HepG2 (cell line): ENCODE measurements around the gene ZNF629. TPM values are rescaled to one million over a fixed set of nuclear protein-coding genes. Genes with fewer than 3 reads are reported as not detected.

Experiments
- ARHGAP35 ChIP-seq: sonication (generic); formaldehyde crosslinking; IDR thresholded peaks from 2 replicates; pipeline ENCODE4 v1.9.0; 2022; ENCODE audit warnings: mild to moderate bottlenecking, inconsistent platforms, moderate library complexity, missing genetic modification reagents, borderline replicate concordance
- CHD4 ChIP-seq: fragments of 200-600 bp; sonication (generic); IDR thresholded peaks from 2 replicates; pipeline ENCODE4 v1.7.0; 2017; ENCODE audit warnings: mild to moderate bottlenecking, low read length, borderline replicate concordance
- FOXK2 ChIP-seq: fragments of 450-650 bp; IDR thresholded peaks from 2 replicates; pipeline ENCODE4 v1.6.1; 2016
- HDAC1 ChIP-seq: sonication (generic); formaldehyde crosslinking; IDR thresholded peaks from 2 replicates; pipeline ENCODE4 v1.5.1; 2020; ENCODE audit warnings: mild to moderate bottlenecking, missing genetic modification reagents
- HMG20A ChIP-seq: IDR thresholded peaks from 2 replicates; pipeline ENCODE4 v1.6.1; 2016; ENCODE audit warnings: borderline replicate concordance
- HNF4G ChIP-seq, 2 experiments: sonication (generic) in 1 of 2; formaldehyde crosslinking in 1 of 2; IDR thresholded peaks; 2 replicates each; pipeline versions ENCODE4 v1.4.0 to v1.6.1; 2011 to 2020; ENCODE audit warnings: borderline replicate concordance in 2 of 2, low read depth in 2 of 2, mild to moderate bottlenecking in 2 of 2, low read length in 1 of 2, missing genetic modification reagents in 1 of 2, moderate library complexity in 1 of 2
- KLF11 ChIP-seq: IDR thresholded peaks from 2 replicates; pipeline ENCODE4 v1.6.1; 2016; ENCODE audit warnings: missing compliant biosample characterization
- REL ChIP-seq: sonication (generic); formaldehyde crosslinking; conservative IDR thresholded peaks from 2 replicates; pipeline ENCODE4 v1.8.0; 2022; ENCODE audit warnings: mild to moderate bottlenecking, missing genetic modification reagents, moderate library complexity
- THAP11 ChIP-seq: IDR thresholded peaks from 2 replicates; pipeline ENCODE4 v1.6.1; 2016; ENCODE audit warnings: missing biosample characterization, missing genetic modification reagents
- XRCC5 ChIP-seq: fragments of 200-400 bp; formaldehyde crosslinking; optimal IDR thresholded peaks from 2 replicates; pipeline ENCODE3; 2017; ENCODE audit warnings: mild to moderate bottlenecking, low read length
- ZNF496 ChIP-seq: sonication (generic); formaldehyde crosslinking; IDR thresholded peaks from 2 replicates; pipeline ENCODE4 v1.8.1; 2023; ENCODE audit warnings: mild to moderate bottlenecking, moderate library complexity, missing genetic modification reagents; ENCODE audit not compliant: insufficient replicate concordance
- ZNF552 ChIP-seq: sonication (generic); formaldehyde crosslinking; IDR thresholded peaks from 2 replicates; pipeline ENCODE4 v1.9.0; 2022; ENCODE audit warnings: missing genetic modification reagents, mild to moderate bottlenecking, borderline replicate concordance
- ZNF567 ChIP-seq: sonication (generic); formaldehyde crosslinking; IDR thresholded peaks from 2 replicates; pipeline ENCODE4 v1.8.1; 2023; ENCODE audit warnings: mild to moderate bottlenecking, missing genetic modification reagents, borderline replicate concordance
- ZNF737 ChIP-seq: sonication (generic); formaldehyde crosslinking; IDR thresholded peaks from 2 replicates; pipeline ENCODE4 v1.5.0; 2020; ENCODE audit warnings: missing genetic modification reagents, mild to moderate bottlenecking, borderline replicate concordance
- ZNF841 ChIP-seq: sonication (generic); formaldehyde crosslinking; IDR thresholded peaks from 2 replicates; pipeline ENCODE4 v1.8.1; 2023; ENCODE audit warnings: missing genetic modification reagents, borderline replicate concordance
- polyA plus RNA-seq, 8 experiments: library from polyadenylated mRNA; depleted of rRNA in 3 of 8; stranded (reverse) in 7 of 8; unstranded in 1 of 8; fragments of >200 nt; fragmentation: Illumina TruSeq in 4 of 8; extraction: Trizol in 4 of 8; gene quantifications; 2 replicates each; pipeline versions ENCODE4 v1.2.1 to v1.2.3, GENCODE V29; 2011 to 2016; ENCODE audit warnings: low read depth in 4 of 8, missing spikeins in 1 of 8, mixed read lengths in 1 of 8; ENCODE audit not compliant: insufficient read depth in 1 of 8
- total RNA-seq, 5 experiments: library from RNA; depleted of rRNA; stranded (reverse); fragments of >200 nt; fragmentation: Illumina TruSeq; extraction: Trizol; gene quantifications; 2 replicates each; pipeline ENCODE4 v1.2.3, GENCODE V29; 2016; ENCODE audit warnings: low read depth in 1 of 5
- TF ChIP-seq, protein P1 (sequence below): sonication (generic); formaldehyde crosslinking; IDR thresholded peaks from 2 replicates; pipeline ENCODE4 v1.5.1; 2020; ENCODE audit warnings: missing genetic modification reagents, mild to moderate bottlenecking, borderline replicate concordance
- TF ChIP-seq, protein P2 (sequence below): sonication (generic); formaldehyde crosslinking; IDR thresholded peaks from one replicate; pipeline ENCODE4 v1.5.1; 2020; ENCODE audit warnings: mild to moderate bottlenecking, missing genetic modification reagents; ENCODE audit errors: not compliant biosample characterization
- TF ChIP-seq, protein P3 (sequence below): sonication (generic); formaldehyde crosslinking; IDR thresholded peaks from 2 replicates; pipeline ENCODE4 v1.8.1; 2022; ENCODE audit warnings: low read depth, mild to moderate bottlenecking, missing genetic modification reagents

Gene ZNF629
- total and polyA plus RNA-seq, 2 of the 13 experiments (the other 11 are each of a cell fraction or from before 2014, with no cell fraction given) = 6.1 to 16.5 TPM

DNA sequence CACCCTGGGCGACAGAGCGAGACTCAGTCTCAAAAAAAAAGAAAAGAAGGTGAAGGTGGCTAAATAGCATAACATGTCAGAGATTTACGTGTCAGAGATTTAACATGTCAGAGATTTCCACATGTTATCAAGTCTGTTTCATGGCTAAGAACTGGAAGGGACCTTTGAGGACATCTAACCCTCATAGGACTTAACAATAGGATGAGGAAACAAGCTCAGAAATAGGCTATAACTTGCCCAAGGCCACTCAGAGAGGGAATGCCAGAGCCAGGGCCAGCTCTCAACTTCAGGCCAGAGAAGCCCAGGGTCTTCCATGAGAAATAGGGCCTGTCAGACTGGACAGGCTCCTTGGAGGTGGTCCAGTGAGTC is 26.8 kb upstream of the ZNF629 start (continued):
- TF ChIP-seq ZNF496 (CRISPR knock-in tag) (no peak), THAP11 (CRISPR knock-in tag) (no peak), REL (CRISPR knock-in tag) (no peak), HNF4G (IDR thresholded peaks at IDR 0.05; ENCODE audit: borderline replicate concordance, low read depth, low read length) (no peak), HNF4G (CRISPR knock-in tag; IDR thresholded peaks at IDR 0.05; ENCODE audit: borderline replicate concordance, low read depth) (no peak), CHD4 (peak; percentile 62; the same call in 1 of the 2 replicates), ZNF567 (CRISPR knock-in tag) (no peak), HMG20A (no peak), ZNF841 (CRISPR knock-in tag) (no peak), KLF11 (no peak), FOXK2 (no peak), ZNF737 (no peak), ZNF552 (CRISPR knock-in tag) (no peak), XRCC5 (no peak), ARHGAP35 (CRISPR knock-in tag) (no peak), HDAC1 (CRISPR knock-in tag) (no peak)
- TF ChIP-seq, protein P1, sequence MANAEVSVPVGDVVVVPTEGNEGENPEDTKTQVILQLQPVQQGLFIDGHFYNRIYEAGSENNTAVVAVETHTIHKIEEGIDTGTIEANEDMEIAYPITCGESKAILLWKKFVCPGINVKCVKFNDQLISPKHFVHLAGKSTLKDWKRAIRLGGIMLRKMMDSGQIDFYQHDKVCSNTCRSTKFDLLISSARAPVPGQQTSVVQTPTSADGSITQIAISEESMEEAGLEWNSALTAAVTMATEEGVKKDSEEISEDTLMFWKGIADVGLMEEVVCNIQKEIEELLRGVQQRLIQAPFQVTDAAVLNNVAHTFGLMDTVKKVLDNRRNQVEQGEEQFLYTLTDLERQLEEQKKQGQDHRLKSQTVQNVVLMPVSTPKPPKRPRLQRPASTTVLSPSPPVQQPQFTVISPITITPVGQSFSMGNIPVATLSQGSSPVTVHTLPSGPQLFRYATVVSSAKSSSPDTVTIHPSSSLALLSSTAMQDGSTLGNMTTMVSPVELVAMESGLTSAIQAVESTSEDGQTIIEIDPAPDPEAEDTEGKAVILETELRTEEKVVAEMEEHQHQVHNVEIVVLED (CRISPR knock-in tag) = no peak
- TF ChIP-seq, protein P2, sequence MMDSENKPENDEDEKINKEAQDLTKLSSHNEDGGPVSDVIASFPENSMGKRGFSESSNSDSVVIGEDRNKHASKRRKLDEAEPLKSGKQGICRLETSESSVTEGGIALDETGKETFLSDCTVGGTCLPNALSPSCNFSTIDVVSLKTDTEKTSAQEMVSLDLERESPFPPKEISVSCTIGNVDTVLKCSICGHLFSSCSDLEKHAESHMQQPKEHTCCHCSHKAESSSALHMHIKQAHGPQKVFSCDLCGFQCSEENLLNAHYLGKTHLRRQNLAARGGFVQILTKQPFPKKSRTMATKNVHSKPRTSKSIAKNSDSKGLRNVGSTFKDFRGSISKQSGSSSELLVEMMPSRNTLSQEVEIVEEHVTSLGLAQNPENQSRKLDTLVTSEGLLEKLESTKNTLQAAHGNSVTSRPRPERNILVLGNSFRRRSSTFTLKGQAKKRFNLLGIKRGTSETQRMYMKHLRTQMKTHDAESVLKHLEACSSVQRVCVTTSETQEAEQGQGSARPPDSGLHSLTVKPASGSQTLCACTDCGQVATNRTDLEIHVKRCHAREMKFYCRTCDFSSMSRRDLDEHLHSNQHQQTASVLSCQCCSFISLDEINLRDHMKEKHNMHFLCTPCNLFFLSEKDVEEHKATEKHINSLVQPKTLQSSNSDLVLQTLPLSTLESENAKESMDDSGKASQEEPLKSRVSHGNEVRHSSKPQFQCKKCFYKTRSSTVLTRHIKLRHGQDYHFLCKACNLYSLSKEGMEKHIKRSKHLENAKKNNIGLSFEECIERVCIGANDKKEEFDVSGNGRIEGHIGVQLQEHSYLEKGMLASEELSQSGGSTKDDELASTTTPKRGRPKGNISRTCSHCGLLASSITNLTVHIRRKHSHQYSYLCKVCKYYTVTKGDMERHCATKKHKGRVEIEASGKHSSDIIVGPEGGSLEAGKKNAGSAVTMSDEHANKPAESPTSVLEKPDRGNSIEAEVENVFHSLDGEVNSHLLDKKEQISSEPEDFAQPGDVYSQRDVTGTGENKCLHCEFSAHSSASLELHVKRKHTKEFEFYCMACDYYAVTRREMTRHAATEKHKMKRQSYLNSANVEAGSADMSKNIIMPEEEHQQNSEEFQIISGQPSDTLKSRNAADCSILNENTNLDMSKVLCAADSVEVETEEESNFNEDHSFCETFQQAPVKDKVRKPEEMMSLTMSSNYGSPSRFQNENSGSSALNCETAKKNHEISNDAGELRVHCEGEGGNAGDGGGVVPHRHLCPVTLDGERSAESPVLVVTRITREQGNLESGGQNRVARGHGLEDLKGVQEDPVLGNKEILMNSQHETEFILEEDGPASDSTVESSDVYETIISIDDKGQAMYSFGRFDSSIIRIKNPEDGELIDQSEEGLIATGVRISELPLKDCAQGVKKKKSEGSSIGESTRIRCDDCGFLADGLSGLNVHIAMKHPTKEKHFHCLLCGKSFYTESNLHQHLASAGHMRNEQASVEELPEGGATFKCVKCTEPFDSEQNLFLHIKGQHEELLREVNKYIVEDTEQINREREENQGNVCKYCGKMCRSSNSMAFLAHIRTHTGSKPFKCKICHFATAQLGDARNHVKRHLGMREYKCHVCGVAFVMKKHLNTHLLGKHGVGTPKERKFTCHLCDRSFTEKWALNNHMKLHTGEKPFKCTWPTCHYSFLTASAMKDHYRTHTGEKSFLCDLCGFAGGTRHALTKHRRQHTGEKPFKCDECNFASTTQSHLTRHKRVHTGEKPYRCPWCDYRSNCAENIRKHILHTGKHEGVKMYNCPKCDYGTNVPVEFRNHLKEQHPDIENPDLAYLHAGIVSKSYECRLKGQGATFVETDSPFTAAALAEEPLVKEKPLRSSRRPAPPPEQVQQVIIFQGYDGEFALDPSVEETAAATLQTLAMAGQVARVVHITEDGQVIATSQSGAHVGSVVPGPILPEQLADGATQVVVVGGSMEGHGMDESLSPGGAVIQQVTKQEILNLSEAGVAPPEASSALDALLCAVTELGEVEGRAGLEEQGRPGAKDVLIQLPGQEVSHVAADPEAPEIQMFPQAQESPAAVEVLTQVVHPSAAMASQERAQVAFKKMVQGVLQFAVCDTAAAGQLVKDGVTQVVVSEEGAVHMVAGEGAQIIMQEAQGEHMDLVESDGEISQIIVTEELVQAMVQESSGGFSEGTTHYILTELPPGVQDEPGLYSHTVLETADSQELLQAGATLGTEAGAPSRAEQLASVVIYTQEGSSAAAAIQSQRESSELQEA = peak; percentile 21
- TF ChIP-seq, protein P3, sequence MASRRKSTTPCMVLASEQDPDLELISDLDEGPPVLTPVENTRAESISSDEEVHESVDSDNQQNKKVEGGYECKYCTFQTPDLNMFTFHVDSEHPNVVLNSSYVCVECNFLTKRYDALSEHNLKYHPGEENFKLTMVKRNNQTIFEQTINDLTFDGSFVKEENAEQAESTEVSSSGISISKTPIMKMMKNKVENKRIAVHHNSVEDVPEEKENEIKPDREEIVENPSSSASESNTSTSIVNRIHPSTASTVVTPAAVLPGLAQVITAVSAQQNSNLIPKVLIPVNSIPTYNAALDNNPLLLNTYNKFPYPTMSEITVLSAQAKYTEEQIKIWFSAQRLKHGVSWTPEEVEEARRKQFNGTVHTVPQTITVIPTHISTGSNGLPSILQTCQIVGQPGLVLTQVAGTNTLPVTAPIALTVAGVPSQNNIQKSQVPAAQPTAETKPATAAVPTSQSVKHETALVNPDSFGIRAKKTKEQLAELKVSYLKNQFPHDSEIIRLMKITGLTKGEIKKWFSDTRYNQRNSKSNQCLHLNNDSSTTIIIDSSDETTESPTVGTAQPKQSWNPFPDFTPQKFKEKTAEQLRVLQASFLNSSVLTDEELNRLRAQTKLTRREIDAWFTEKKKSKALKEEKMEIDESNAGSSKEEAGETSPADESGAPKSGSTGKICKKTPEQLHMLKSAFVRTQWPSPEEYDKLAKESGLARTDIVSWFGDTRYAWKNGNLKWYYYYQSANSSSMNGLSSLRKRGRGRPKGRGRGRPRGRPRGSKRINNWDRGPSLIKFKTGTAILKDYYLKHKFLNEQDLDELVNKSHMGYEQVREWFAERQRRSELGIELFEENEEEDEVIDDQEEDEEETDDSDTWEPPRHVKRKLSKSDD = no peak
